Colon (tissue), 2 donors: ENCODE data around the gene DEF6.
"Not testable (repeated sequence)": the region's sequence is repeated elsewhere in the genome, so short reads cannot be mapped to it uniquely, and the experiment has no call there.

Source experiments
- FAIRE-seq: peaks from 2 replicates; lab custom pipeline; 2012; peaks lifted over from hg19 to GRCh38; lab: Jason Lieb, UNC
- donor health status: control.
- donor health status: control.

The DEF6 gene

DNA sequence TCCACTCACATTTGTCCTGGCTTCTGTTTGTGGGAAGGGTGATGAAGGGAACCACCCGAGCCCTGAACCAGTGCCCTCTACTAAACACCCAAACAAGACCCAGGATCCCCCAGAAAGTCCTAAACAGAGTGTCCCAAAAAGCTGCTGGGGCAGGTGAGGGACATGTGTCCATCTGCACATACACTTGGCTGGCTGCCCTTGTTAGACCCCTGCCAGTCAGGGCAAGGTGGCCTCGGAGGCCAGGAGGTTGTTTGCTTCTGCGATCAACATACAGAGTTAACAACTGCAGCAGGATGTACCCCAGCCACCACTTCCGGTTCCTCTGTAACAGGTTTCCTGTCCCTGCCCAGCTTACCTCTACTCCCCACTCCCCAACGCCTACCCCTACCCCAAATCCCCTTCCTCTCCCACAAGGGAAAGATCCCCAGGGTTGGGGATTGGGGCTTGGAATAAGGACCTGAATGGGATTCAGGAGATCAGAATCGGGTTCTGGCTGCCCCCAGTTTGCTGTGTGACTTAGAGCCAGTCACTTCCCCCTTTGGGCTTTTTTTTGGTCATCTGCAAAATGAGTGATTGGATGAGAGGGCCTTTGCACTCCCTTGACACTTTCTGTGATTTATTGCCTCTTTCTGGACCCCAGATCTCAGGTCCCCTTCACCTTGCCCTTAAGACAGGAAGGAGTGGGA is 13.9 kb downstream of the DEF6 start:
- no peak for FAIRE-seq

DNA sequence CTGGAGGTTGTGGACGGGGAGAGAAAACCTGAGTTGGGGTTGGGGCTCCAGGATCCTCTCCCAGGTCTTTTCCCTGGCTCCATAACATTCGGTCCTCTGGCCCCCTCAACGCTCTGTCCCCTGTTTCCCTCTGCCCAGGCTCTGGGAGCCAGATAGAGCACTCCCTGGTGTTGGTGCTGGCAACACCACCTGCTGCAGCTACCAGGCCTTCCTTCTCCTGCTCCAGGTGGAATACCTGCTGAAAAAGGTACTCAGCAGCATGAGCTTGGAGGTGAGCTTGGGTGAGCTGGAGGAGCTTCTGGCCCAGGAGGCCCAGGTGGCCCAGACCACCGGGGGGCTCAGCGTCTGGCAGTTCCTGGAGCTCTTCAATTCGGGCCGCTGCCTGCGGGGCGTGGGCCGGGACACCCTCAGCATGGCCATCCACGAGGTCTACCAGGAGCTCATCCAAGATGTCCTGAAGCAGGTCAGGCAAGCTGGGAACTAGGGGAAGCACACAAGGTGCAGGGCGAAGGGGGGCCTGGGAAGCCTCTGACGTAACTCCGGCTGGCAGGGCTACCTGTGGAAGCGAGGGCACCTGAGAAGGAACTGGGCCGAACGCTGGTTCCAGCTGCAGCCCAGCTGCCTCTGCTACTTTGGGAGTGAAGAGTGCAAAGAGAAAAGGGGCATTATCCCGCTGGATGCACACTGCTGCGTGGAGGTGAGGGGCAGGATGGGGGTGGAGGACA is 14.6 kb downstream of the DEF6 start:
- no peak for FAIRE-seq

DNA sequence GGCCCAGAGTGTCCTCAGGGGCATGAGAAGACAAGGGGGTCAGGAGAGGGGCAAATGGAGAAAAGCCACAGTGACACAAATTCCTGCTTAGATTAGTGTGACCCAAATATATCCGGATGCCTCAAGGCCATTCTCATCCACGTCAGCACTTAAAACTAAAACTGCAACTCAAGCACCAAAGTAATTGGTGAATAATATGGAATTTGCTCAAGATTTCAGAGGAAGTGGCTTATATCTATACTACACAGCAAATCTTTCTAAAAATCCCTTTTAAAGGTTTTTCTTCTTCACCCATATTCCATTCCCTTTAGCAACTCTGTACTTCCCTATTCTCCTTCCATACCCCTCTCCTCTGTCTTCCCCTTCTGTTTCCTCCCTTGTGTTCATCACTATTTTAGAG is 15.2 kb downstream of the DEF6 start:
- FAIRE-seq = no peak

DNA sequence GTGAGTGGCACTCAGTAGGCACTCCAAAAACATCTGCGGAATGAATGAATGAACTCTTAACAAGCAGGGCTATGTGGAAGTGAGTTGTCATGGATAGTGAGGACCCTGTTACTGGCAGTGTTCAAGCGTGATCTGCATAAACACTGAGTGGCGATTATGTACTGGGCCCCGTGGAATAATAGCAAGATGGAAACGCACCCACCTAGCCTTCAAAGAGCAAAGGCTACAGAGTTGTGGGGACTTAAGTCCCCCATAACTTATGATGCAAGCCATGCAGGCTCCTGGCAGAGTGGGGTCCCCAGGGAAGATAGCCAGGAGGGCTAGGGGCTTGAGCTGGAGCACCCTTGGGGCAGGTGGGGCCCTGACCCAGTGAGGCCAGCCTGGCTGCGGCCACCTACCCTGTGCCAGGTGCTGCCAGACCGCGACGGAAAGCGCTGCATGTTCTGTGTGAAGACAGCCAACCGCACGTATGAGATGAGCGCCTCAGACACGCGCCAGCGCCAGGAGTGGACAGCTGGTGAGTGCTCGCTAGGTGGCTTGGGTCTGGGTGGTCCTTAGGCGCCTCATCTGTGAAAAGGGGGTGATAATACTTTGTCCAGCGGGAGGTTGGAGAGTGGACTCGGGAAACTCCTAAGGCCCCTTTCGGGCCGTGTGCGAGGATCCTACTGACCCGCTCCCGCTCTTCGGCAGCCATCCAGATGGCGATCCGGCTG is 20.0 kb downstream of the DEF6 start:
- FAIRE-seq = no peak

DNA sequence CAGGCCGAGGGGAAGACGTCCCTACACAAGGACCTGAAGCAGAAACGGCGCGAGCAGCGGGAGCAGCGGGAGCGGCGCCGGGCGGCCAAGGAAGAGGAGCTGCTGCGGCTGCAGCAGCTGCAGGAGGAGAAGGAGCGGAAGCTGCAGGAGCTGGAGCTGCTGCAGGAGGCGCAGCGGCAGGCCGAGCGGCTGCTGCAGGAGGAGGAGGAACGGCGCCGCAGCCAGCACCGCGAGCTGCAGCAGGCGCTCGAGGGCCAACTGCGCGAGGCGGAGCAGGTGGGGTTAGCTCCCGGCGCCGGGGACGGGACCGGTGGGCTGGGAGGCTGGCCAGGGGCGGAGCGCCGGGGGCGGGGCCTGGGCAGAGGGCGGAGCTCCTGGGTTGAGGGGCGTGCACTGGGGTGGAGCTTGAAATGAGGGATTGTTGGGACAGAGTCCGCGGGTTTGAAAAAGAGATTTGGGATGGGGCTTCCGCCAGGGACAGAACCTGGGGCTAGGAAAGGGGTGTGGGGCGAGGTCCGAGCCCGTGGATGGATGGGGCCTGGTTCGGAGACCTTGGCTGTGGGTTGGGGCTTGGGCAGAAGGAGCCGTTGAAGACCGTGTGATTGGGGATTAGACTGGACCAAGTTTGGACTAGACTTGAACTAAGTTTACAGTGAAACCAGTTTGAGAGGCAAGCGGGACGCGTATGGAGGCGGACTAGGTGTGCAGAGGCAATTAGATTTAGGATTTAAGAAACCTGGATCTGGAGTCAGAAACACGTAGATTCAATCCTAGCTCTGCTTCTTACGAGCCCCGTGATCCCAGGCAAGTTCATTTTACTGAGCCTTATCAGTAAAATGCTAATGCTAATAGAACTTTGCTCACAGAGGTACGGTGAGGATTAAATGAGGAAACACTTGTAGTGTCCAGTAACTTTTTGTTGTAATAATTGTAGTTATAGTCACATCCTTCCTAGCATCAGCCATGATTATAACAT is 20.9 kb downstream of the DEF6 start:
- FAIRE-seq = no peak

DNA sequence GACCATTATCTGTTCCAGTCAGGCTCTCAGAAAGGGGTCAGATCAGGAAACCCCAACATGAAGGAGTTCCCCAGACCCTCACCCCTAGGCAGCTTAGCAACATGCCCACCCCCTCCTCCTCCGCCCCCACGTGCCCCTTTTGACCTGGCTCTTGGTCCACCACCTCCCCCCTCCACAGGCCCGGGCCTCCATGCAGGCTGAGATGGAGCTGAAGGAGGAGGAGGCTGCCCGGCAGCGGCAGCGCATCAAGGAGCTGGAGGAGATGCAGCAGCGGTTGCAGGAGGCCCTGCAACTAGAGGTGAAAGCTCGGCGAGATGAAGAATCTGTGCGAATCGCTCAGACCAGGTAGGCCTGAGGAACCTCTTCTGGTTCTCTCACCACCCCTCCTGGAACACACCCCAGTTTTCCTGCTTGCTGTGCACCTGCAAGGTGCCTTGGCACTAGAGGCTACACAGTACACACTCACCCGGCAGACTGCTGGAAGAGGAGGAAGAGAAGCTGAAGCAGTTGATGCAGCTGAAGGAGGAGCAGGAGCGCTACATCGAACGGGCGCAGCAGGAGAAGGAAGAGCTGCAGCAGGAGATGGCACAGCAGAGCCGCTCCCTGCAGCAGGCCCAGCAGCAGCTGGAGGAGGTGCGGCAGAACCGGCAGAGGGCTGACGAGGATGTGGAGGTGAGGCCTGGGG is 21.9 kb downstream of the DEF6 start:
- FAIRE-seq = no peak

DNA sequence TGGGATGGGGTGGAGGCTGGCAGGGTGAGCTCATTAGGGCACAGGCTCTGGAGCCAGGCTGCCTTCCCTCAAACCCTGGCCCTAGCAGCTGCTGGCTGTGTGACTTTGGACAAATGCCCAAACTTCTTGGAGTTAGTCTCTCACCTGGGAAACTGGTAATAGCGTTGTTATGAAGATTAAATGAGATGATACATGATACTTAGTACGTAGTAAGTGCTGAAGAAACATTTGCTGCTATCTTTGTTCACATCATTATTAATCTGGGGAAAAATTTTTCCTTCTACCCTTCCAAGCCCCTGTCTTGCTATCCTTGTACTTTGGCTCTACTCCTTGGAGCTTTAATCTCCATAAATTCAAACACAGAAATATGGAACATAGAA is 22.4 kb downstream of the DEF6 start:
- FAIRE-seq = no peak

DNA sequence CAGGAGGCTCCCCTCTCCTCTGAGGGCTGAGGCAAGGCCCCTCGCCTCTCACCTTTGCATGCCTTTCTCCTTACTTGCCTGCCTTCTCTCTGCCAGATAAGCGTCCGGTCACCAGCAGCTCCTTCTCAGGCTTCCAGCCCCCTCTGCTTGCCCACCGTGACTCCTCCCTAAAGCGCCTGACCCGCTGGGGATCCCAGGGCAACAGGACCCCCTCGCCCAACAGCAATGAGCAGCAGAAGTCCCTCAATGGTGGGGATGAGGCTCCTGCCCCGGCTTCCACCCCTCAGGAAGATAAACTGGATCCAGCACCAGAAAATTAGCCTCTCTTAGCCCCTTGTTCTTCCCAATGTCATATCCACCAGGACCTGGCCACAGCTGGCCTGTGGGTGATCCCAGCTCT is 23.5 kb downstream of the DEF6 start:
- FAIRE-seq = no peak

DNA sequence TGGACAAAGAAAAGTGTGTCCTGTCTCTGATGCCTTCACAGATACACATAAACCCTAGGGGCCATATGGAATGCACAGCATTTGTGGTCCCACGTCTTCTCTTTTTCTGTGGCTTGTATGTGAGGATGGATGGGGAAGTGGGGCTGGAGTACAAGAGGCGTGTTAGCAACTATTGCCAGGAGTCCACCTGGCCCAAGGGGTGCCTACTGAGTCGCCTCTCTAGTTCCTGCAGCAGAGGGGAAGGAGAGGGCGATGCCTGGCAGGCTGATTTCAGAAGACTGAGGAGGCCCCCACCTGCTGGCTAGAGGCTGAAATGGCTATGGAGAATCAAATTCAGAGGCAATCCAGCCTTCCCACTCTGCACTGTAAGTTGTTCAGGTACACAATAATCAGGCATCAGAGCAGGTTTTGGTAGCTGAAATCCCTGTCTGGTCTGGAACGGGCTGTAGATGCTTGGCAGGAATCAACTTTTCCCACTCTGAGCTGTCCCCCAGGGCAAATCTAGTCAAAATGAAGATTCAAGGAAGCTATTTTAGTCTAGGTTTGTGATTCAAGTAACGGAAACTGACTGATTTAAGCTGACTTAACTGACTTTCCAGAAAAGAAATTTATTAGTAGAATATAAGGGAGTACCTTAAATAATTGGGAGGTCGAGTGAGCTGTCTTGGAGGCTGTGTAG is 29.9 kb downstream of the DEF6 start:
- no peak for FAIRE-seq

DNA sequence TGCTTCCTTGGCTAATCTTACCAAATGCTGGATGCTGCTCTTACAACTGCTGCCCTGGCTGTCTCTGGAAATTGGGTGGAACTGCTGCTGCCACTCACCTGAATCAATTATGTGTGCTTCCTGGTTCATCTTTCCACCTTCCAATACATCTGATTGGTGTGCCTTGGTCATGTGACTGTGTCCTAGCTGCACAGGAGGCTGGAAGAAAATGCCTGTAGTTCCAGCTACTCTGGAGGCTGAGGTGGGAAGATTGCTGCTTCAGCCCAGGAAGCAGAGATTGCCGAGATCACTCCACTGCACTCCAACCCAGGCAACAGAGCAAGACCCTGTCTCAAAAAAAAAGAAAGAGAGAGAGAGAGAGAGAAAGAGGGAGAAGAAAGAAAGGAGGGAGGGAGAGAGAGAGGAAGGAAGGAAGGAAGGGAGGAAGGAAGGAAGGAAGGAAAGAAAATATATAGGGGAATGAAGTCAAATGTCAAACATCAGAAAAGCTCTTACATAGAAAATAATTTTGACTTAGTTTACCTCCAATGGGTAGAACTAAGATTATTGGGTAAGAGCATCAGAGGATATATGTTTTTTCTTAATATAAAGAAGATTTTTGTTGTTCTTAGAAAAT is 30.6 kb downstream of the DEF6 start:
- no peak for FAIRE-seq

DNA sequence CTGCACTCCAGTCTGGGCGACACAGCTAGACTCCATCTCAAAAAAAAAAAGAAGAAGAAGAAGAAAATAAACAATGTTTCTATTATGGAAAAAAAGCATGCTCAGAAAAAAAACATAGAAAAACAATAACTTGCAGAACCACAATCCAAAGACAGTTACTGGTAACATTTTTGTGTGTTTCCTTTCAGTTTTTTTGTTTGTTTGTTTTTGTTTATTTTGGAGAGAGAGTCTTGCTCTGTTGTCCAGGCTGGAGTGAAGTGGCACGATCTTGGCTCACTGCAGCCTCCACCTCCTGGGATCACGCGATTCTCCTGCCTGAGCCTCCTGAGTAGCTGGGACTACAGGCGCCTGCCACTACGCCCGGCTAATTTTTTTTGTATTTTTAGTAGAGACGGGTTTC is 31.3 kb downstream of the DEF6 start:
- FAIRE-seq = not testable (repeated sequence)

DNA sequence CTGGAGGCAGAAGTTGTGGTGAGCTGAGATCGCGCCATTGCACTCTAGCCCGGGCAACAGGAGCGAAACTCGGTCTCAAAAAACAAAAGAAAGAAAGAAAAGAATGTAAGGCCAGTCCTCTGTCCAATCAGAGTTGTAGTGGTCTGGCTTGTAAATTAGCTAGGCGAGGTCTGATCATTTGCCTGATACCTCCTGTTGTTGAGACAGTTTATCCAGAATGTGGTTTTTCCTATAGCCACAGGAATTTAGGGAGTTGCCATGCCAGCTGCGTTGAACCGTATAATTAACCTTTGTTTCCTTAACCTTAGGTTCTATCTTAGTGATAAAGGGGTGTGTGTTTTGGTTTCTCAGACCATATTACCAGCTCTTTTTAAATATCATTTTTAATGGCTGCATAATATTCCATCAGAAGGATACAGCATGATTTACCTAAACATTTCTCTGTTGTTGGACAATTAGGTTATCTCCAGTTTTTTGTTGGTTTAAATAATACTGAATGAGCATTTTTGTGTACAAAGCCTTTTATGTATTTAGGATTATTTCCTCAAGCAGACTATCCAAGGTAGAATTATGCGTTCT is 33.0 kb downstream of the DEF6 start:
- FAIRE-seq = no peak

DNA sequence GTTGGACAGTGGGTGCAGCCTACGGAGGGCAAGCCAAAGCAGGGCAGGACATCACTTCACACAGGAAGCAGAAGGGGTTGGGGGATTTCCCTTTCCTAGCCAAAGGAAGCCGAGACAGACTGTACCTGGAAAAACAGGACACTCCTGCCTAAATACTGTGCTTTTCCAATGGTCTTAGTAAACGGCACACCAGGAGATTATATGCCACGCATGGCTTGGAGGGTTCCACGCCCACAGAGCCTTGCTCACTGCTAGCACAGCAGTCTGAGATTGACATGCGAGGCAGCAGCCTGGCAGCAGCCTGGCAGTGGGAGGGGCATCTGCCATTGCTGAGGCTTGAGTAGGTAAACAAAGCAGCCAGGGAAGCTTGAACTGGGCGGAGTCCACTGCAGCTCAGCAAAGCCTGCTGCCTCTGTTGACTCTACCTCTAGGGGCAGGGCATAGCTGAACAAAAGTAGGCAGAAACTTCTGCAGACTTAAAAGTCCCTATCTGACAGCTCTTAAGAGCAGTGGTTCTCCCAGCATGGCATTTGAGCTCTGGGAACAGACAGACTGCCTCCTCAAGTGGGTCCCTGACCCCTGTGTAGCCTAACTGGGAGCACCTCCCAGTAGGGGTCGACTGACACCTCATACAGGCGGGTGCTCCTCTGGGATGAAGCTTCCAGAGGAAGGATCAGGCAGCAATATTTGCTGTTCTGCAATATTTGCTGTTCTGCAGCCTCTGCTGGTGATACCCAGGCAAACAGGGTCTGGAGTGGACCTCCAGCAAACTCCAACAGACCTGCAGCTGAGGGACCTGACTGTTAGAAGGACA is 34.7 kb downstream of the DEF6 start:
- FAIRE-seq = not testable (repeated sequence)

DNA sequence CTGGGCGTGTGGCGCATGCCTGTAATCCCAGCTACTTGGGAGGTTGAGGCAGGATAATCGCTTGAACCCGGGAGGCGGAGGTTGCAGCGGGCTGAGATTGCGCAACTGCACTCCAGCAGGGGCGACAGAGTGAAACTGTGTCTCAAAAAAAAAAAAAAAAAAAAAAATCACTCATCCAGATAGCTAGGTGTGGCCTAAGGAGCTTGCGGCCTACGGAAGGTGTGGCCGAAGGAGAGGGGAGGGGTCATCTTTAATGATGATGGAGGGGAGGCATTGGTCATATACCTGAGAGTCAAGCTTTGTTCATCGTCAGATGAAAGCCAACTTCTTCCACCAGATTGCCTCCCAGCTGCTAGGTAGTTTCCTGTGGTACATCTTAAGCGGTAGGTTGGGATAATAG is 43.9 kb downstream of the DEF6 start:
- FAIRE-seq = no peak

DNA sequence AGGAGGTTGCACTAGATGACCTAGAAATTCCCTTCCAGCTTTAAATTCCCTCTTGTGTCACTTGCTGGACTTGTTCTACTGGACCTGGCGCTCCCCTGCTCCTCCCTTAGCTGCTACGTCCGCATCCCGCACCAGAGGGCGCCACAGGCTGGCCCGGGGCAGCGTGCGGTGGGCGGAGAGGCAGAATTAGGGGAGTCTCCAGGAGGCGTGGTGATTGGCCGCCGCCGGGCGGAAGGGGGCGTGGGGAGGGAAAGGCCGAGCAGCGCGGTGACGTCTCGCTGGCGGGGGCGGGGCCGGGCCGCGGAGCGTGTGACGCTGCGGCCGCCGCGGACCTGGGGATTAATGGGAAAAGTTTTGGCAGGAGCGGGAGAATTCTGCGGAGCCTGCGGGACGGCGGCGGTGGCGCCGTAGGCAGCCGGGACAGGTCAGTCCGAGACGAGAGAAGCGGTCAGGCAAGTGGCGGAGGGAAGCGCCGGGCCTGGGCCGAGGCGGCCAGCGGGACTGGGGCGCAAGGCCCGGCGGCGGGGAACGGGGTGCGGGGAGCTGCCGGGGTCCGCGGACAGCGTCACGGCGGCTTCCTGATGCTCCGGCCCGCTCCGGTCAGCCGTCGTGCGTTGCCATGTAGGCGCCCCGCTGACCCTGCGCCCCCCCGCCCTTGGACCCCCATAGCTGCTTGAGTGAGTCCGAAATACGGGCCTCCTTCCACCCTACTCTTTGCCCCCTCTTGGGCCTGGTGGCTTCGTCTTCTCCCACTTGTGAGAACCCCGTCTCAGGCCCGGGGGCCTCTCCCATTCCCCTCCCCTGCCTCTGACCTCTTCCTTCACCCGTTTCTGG is 44.9 kb downstream of the DEF6 start, which contains the start of gene PPARD:
TSS of gene PPARD (plus strand) at position 301 of the 834 bp plus-strand sequence. CDS start 68,530 bp downstream, outside the sequence.
- no peak for FAIRE-seq

DNA sequence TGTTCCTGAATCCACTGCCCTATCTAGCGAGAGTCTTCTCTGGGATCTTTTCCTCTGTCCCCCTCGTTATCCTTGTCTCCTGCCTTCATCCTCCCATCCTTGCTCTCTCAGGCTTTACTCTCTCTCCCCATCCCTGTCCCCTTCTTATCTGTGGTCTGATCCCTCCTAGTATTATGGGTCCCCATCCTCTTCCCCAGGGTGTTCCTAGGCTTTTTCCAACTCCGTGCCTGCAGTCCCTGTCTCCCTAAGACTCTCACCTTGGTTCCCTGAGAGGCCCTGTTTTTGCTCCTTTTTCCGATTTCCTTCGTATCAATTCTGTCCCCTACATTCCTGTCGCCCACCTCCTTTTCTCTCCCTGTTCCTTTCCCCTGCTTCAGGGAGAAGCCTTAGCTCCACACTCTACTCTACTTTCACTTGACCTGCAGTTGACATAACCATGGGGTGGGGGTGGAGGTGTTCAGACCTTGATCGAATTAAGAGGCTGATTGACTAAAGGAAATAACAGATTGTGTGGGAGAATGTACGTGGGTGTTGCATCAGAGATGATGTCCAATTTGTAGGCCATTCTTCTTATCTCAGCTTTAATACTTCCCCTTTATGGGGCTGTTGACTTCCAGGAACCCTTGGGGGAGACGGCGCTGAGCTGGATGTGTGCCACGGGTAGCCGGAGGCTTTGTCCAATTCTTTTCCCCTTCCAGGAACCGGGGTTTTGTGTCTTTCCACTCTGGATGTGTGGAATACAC is 45.6 kb downstream of the DEF6 start:
- FAIRE-seq = no peak

DNA sequence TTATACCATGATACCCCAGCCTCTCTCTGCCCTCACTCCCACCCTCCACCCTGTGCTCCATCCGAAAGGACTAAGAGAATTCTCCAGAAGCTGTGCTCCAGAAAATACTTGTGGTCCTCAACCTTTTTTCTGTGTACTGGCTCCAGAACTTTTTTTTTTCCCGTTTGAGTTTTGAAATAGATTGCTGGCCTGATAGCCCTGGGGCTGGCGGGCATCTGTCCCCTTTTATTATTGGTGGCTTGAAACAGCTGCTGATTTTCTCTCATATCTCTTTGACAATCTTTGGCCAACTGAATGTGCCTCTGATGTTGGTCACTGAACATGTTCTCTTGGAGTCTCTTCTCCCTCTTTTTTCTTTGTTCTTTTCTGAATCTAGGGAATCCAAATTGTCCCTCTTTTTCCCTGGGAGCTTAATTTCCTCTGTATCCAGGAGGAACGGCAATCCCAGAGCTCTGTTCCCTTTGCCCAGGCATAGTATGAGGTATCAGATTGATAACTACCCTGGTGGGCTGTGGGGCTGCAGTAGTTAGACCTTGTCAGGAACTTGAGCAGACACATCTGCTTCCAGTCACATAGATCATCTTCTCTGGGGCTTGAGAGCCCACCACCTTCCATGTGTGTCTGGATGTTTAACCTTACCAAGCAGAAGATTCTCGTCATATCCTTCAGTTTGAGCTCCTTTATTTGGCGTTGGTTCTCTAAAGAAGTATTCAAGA is 46.4 kb downstream of the DEF6 start:
- no peak for FAIRE-seq
